HG02852 (cell line): ENCODE data around the gene GPRC6A.

Experiments used
- ATAC-seq: cut with Tn5 transposase; IDR thresholded peaks from one replicate; pipeline ENCODE4 v1.9.1; 2021; ENCODE audit warnings: mild to moderate bottlenecking, moderate library complexity; ENCODE audit not compliant: unreplicated experiment

GPRC6A gene

DNA sequence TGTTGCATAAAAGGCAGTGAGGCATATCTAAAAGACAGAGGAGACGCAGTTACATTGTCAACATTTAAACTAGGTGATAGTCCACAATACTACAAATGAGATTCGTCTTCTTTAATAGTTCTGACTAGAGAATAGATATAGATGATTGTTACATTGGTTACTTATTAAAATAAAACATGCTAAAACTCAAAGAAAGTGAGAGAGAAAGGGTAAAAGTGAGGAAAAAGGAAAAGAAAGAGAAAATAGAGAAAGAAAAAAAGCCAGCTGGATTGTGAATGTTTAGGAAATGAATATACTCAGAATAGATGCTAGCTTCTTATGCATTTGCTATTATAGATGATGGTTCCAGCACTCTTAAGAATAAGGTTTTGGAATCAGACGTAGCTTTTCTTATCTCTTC is 35.7 kb downstream of the GPRC6A start:
- ATAC-seq = no peak

DNA sequence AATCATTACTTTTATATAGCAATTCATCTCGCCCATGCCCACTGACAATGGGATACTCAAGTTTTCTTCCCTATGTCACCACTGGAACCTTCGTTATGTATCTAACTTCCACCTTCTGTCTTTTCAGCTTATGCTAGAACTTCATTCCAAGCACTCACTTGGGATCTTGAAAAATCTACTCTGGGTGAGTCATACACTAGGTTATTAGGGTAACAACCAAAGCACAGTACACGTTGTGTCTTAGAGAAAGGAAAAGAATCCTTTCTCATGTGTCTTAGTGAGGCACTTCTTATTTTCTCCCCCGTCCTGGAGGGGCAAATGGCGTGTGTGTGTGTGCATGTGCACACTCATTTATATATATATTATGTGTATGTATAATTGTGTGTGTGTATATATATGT is 45.0 kb downstream of the GPRC6A start:
- no peak for ATAC-seq

DNA sequence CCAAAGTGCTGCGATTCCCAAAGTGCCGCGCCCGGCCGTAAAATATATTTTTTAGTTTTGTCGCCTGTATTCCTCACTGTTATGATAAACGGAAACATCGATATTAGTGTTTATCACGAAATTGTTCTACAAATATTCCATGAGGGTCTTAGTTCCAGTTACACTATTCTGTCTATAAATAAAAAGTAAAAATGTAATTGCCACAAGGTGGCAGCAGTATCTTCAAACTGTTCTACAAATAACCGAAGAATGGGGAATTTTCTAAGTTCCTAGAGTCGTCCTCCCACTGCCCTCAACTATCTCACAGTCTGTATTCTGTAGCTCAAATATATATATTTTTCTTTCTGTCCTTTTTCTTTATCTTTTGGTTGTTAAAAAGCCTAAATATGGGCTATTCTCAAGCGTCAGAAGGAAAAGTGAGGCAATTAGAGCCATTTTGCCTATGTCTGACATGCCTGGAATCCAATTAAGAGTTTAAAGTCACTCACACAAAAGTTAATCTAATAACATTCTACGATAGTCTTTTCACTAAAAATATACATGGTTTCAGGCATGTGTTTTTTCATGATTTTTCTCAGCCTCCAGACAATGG is 49.2 kb downstream of the GPRC6A start:
- ATAC-seq = peak; percentile 69

DNA sequence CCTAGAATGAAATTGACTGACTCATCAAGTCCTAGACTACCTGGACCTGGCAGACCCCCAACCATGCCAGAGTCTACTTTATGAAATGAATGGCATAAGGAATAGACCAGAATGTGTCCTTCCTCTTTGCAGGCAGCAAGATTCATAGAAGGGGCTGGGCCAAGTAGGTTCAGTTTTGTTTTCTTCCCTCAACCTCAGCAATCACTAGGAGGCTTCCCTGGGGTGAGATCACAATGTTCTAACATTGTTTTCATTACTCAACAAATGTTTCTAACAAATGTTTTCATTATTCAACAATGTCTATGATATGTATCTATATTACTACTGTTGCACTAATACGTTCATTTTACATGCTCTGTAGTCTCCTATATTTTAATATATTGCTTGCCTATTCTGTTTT is 55.0 kb downstream of the GPRC6A start:
- no peak for ATAC-seq

DNA sequence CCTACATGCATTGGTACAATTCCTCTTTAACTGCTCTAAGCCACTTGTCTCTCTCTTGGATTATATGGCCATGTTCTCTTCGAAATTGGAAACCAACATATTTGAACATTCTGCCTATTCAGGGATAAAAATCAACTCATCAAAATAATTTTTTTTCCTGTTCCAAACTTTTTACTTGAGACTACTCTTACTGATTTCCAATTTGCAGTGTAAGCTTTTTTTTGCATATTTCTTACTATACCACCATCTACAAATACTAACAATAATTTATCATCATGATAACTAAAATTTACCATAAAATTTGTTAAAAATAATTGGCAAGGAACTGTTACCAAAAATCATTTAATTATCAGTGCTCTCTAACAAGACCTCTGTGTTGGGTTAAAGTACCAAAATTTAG is 56.4 kb downstream of the GPRC6A start:
- ATAC-seq = no peak

DNA sequence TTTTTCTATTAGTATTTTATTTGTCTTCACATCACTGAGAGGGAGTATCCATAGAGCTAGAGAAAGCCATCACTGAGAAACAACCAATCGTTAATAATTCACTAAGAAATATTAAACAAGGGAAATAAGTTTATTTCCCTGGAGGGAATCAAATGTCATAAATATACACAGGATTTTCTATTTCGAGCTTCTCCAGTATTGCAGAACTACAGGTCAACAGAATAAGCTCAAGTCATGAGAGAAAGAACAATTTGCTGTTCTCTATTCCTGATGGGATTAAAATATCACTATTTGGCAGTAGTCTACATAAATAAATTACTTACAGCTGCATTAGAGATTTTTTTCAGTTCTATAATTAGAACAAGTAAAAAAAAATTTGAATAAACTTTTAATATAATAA is 61.2 kb downstream of the GPRC6A start:
- ATAC-seq = no peak

DNA sequence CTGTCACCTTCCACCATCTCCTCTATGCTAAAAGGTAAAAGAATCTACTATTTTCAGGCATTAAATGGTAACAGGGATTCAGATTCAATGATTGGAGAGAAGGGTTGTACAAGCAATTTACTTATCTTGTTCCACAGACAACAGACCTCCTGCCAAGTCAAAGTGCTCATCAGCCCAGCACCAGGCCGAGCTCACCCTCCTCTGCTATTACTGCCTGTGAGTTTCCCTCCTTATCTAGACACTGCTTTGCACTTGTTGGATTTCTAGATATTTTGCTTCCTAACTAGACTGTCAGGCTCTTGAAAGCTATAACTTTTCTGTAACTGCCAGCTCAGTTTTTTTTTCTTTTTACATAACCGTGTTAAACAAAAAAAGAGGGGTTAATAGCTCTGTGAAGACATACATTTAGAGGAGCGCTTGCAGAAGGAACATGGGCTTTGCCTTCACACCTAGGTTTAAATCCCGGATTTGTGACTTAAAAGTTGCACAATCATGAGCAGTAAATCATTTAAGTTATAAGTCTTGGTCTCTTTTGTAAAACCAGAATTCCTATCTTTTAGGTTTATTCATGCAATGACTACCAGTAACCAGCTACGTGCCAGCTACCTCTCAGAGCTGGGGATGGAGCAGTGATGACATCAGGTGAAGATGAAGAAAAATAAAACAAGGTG is 62.2 kb downstream of the GPRC6A start:
- ATAC-seq = no peak

DNA sequence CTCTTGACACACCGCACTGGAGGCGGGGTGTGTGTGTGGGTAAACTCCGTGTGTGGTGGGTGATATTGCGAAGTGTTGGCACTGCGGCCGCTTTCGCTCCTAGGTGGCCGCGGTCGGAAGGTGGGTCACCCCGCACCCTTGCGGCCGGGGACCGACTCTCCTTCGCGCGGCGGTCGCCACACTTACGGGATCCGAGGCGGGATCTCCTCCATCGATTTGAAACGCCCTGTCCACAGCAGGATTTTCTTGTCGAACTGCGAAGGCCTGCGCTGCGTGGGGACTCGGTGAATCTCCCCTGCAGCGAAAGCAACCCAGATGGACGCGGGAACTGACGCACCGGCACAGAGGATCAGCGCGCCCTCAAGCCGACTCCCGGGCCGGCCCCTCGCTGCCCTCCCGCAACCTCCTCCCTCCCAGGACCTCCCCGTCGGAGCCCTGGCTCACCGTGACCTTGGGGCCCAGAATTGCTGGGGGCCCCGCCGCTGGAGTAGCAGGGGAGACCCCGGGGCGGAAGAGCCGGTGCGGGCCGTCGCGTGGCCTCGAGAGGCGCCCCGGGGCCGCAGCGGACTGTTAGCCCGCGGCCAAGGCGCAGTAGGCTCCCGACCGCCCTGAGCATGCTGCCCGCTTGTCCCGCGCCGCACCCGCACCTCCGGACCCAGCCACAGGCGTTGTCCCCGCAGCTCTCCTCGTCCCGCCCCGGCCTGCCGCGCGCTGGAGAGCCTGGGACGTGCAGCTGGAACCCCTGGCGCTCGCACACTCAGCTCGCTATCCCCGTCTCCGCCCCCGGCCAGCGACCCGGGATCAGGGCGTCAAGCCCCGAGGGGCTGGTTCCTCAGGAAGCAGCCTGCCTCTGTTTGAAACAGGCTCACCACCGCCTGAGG is 63.7 kb downstream of the GPRC6A start, which contains the start of gene FAM162B:
Gene FAM162B, minus strand, starts transcription at position 759 of the 881 bp plus-strand sequence. Its CDS starts 143 bp downstream, at position 616.
- ATAC-seq = no peak

DNA sequence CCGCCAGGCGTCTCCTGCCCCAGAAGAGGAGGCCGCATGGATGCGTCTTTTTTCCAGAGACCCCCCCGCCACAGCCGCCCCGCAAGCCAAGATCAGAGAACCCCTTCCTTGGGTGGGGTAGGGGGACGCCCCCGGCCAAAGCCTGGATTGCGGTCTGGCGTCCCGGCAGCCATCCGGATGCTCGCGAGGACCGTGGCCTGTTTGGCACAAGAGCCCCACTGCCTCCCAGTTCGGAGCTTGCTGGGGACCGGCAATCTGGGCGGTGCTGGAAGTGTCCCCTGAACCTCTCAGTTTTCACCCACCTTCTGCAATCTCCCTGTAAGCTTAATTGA is 64.3 kb downstream of the GPRC6A start:
- ATAC-seq = no peak

DNA sequence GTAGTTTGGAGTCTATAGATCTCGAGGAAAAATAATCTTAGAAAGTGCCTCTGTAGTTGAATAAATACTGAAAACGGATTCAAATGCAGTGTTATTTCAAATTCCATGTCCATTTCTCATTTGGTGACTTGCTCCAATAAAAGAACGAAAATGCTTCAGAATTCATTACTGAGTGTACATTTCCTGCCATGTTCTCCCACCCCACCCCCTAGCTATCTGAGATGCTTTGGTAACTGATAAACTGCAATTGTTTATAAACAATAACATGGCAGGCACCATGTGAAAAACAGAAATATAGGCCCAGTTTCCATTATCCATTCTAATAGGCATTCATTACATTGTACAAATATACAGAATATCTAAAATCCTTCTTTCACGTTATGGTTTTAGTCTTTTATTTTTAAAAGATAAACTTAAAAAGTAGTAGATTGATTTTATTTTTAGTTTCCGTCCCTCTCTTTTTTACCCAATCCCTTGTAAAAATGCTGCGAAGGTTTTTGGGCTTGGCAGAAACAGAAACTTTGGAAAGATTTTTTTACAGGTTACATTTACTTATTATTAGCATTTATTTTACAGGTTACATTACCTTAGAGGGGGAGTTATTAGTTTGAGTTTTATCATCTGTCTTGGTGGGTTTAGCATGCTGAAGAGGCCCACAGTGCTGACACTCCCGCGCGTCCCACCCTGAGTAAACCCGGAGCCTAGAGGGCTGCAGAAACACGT is 64.8 kb downstream of the GPRC6A start:
- ATAC-seq = no peak

DNA sequence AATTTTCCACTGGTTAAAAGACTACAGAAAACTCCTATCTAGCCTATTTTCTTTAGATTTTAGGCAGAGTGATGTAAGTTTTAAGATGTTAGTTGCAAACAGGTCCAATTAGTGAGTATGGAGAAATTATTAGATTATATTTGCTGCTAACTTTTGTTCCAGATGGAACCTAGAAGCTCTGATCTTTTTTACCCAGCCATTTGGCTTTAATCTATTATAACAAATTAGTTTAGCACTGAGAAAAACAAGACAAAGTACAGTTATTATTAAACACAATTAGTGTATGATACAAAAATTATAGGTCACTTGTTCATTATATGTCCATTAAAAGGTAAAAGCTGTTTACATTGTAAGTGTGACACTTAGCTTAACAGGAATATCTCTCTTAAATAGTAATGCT is 65.8 kb downstream of the GPRC6A start:
- ATAC-seq = no peak

DNA sequence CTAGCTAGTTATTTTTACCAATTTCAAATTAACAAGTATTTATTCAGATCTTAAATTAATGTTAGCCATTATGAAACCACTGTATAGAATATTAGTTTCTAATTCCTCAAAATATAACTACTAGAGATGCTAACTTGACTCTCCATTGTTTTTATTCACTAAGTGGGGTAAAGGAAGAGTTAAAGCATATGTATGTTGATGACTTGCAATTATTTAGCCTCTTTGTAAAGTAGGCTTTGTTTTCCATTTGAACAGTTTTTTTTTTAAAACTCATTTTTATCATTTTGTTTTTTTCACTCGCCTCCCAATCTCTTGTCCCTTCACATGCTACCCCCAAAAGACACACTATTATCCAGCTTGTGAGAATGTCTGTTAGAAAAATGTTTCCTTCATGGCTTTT is 66.6 kb downstream of the GPRC6A start:
- ATAC-seq = no peak

DNA sequence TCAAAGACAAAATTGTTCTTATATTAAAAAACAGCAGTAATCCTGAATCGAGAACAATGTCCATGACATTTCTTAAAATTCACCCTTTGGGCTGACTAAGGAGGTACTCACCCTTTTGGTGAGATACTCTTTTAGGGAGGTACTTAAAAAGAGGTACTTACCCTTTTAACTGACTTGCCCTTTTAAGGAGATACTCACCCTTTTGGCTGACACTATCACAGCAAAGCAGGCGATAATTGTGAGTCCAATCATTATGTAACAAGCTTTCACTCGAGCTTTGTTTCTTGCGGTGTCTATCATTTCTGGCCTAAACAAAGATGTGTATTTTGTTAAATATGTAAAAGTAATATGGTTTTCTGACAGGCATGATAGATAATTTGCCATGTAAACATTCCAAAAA is 67.1 kb downstream of the GPRC6A start:
- no peak for ATAC-seq

DNA sequence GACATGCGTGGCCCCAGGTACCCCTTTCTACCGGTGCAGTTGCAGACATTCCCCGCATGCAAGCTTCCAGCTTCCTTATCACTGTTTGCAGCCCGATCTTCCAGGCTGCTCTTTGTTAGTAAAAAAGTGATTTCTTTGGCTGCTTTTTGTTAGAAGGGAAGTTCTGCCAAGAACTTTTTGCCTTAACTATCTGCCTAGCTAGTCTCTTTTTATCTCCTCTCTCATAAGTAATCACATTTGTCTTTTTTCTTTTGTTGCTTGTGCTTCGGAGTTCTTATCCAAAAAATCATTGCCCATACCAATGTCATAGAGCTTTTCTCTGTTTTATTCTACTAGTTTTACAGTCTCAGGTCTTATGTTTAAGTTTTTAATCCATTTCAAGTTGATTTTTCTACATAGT is 83.7 kb downstream of the GPRC6A start:
- ATAC-seq = no peak
